H1 (cell line): ENCODE data around the gene RPTOR. TPM values are rescaled to one million over a fixed set of nuclear protein-coding genes. Genes with fewer than 3 reads are reported as not detected.

Experiments
- CTBP2 ChIP-seq: IDR thresholded peaks from 2 replicates; pipeline ENCODE4 v1.7.0; 2011; ENCODE audit warnings: borderline replicate concordance, mild to moderate bottlenecking, moderate library complexity, mixed read lengths, low read length; ENCODE audit not compliant: insufficient read depth, insufficient read length
- EP300 ChIP-seq, 2 experiments: IDR thresholded peaks; 1 replicate in 1 of 2; 2 replicates in 1 of 2; pipeline ENCODE4 v1.6.1; 2011 to 2012; ENCODE audit warnings: low read depth in 2 of 2, low read length in 2 of 2, mild to moderate bottlenecking in 2 of 2, borderline replicate concordance in 1 of 2, inconsistent platforms in 1 of 2, moderate library complexity in 1 of 2
- HDAC6 ChIP-seq: IDR thresholded peaks from one replicate; pipeline ENCODE4 v1.7.1; 2012; ENCODE audit warnings: low read depth, mild to moderate bottlenecking, inconsistent platforms, low read length, moderate library complexity
- SIRT6 ChIP-seq: IDR thresholded peaks from one replicate; pipeline ENCODE4 v1.7.1; 2012; ENCODE audit warnings: low read length, inconsistent platforms
- polyA plus RNA-seq, 7 experiments: library from polyadenylated mRNA; depleted of rRNA in 3 of 7; stranded (reverse) in 5 of 7; unstranded in 2 of 7; fragments of >200 nt in 5 of 7; fragments of 200-250 nt in 2 of 7; gene quantifications; 1 replicate in 5 of 7; 2 replicates in 1 of 7; 4 replicates in 1 of 7; pipeline versions ENCODE4 v1.2.1 to v1.2.3, GENCODE V29; 2011 to 2013; ENCODE audit warnings: missing spikeins in 2 of 7, mixed read lengths in 2 of 7
- total RNA-seq: library from RNA; stranded (reverse); fragmentation: NEBNext Ultra II Directional; extraction: Animal tissue kit (Norgen Biotek cat#: 25700); gene quantifications from 2 replicates; pipeline ENCODE4 v1.2.1, GENCODE V29; 2021

The RPTOR gene
- total and polyA plus RNA-seq, 2 of the 8 experiments (the other 6 are each of a cell fraction or from before 2014, with no cell fraction given), result 6.9 to 28.7 TPM

DNA sequence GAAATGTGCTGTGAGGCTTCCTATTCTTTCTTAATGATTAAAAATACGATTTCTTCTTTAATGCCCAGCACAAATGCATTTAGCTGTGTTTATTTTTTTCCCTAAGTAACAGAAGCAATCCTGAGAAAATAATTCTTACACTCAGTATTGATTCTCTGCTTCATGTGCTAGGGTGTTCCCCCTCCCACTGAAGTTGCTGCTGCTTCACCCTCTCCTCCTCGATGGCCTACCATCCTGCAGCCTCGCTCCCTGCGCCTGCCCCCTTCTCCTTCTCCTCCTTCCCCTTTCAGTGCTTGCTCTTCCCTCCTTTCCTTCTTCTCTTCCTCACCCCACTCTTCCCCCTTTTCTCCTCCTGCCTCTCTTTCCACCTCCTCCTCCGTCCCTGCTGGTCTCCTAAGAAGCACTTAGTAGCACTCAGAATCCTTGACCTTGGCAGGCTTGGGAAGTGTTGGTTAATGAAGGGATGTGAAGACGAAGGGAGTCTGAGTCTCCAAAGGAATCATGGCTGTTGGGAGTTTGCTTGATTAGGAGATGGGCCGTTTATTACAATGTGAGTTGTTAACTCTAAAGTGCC is 119.7 kb downstream of the RPTOR start (continued):
- TF ChIP-seq EP300 (IDR thresholded peaks at IDR 0.05; ENCODE audit: borderline replicate concordance in 1 of 2, low read depth in 2 of 2, low read length in 2 of 2) (no peak), CTBP2 (no peak), HDAC6 (no peak), SIRT6 (no peak)
- TF ChIP-seq, all 59 proteins: peak for 0
